Stimulated activated memory B cell treated with anti-CD40 and anti-IgM and Interleukin-4, amounts not matched to agents 10 μg/mL and 1 μg/mL and 100 μg/mL, for 72 hours (primary cell): ENCODE measurements around the gene SLC44A1.

Source experiments
- ATAC-seq: fragments of 150-1000 bp; cut with Tn5 transposase; 2 replicates; pipeline ENCODE4 v1.10.0; 2021
- H3K27ac Mint-ChIP-seq: one replicate; pipeline ENCODE4 v1.8.0; 2022; ENCODE audit warnings: mild to moderate bottlenecking, mixed read lengths
- H3K27me3 Mint-ChIP-seq: one replicate; pipeline ENCODE4 v1.8.0; 2022; ENCODE audit warnings: mixed read lengths
- H3K36me3 Mint-ChIP-seq: one replicate; pipeline ENCODE4 v1.8.0; 2022; ENCODE audit warnings: mixed read lengths
- H3K4me1 Mint-ChIP-seq: one replicate; pipeline ENCODE4 v1.8.0; 2022; ENCODE audit warnings: mixed read lengths
- H3K4me3 Mint-ChIP-seq: one replicate; pipeline ENCODE4 v1.8.0; 2022; ENCODE audit warnings: mild to moderate bottlenecking, moderate library complexity, mixed read lengths
- H3K9me3 Mint-ChIP-seq: one replicate; pipeline ENCODE4 v1.8.0; 2022; ENCODE audit warnings: mixed read lengths

SLC44A1 gene

DNA sequence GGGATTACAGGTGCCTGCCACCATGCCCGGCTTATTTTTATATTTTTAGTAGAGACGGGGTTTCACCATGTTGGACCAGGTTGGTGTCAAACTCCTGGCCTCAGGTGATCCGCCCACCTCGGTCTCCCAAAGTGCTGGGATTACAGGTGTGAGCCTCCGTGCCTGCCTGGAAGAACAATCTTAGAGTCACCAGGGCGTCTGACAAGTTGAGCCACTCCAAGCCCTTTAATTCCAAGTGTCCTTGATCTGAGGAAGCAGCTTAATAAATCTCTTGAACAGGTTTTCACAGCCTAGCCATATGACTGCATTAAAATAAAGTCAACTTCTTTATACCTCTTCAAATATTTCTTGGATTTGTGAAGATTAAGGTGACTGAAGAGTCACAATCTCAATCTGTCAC is 31.5 kb downstream of the SLC44A1 start:
- Mint-ChIP-seq H3K9me3 (no peaks in the 10 kb centered on the region), H3K4me3 (no peak overlapping the region), H3K27me3 (no peaks in the 10 kb centered on the region), H3K27ac (no peak overlapping the region), H3K4me1 (no peaks in the 10 kb centered on the region), H3K36me3 (peaks cover 4% of the 10 kb centered on the region)
- ATAC-seq: no peak

DNA sequence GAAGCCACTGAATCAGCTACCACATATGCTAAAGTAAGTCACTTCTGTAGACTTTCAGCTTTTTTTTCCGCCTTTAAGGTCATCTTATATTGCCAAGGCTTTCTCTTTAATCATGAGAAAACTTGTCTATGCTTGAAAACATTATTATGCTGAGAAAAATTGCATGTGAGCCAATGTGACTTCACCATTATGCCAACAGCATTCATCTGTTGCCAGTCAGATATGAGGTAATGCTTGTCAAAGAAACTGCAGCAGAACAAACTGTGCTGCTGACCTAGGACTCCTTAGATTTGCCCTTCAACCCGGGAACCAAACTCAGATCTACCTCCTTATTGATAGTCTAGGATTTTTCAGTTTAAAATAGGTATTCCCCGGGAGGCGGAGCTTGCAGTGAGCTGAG is 34.3 kb downstream of the SLC44A1 start:
- Mint-ChIP-seq H3K9me3 (no peaks in the 10 kb centered on the region), H3K4me3 (no peak overlapping the region), H3K27ac (no peak overlapping the region), H3K27me3 (no peaks in the 10 kb centered on the region), H3K4me1 (peaks cover 5% of the 10 kb centered on the region), H3K36me3 (peaks cover 4% of the 10 kb centered on the region)
- ATAC-seq: no peak

GRCh38 chr9:105280691-105281090 is 36.2 kb downstream of the SLC44A1 start:
- Mint-ChIP-seq H3K4me3 (no peak overlapping the region), H3K9me3 (no peaks in the 10 kb centered on the region), H3K4me1 (peaks cover 5% of the 10 kb centered on the region), H3K27me3 (no peaks in the 10 kb centered on the region), H3K27ac (no peak overlapping the region), H3K36me3 (peaks cover 4% of the 10 kb centered on the region)
- no peak for ATAC-seq

- Mint-ChIP-seq H3K36me3 (peaks cover 5% of the 10 kb centered on the region), H3K4me3 (no peak overlapping the region), H3K4me1 (peaks cover 5% of the 10 kb centered on the region), H3K9me3 (no peaks in the 10 kb centered on the region), H3K27ac (no peak overlapping the region), H3K27me3 (no peaks in the 10 kb centered on the region)
- no peak for ATAC-seq
Measured at GRCh38 chr9:105281272-105281671, 36.8 kb downstream of the SLC44A1 start.

DNA sequence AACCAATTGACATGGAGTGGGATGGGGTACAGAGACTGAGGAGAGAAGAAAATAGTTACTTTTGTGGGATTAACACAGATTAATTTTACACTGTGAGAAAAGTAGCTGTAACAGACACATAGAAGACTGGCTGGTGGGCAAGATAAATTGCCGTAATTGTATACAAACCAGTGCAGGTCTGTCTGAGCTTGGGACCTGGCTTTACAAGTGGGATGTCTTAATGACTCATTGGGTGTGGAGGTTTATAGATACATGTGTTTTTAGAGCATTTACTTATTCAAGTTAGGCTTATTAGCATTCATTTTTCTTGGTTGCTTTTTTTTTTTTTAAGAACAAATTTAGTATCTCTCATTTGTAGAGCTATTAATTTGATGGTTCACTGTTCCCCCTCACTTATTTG is 37.5 kb downstream of the SLC44A1 start:
- Mint-ChIP-seq H3K4me3 (no peak overlapping the region), H3K4me1 (peaks cover 5% of the 10 kb centered on the region), H3K27ac (no peak overlapping the region), H3K36me3 (peaks cover 4% of the 10 kb centered on the region), H3K9me3 (no peaks in the 10 kb centered on the region), H3K27me3 (no peaks in the 10 kb centered on the region)
- no peak for ATAC-seq

- Mint-ChIP-seq H3K4me1 (peaks cover 5% of the 10 kb centered on the region), H3K36me3 (peaks cover 4% of the 10 kb centered on the region), H3K27me3 (no peaks in the 10 kb centered on the region), H3K4me3 (no peak overlapping the region), H3K9me3 (no peaks in the 10 kb centered on the region), H3K27ac (no peak overlapping the region)
- ATAC-seq: no peak
Measured at GRCh38 chr9:105282870-105283621, 38.6 kb downstream of the SLC44A1 start.

DNA sequence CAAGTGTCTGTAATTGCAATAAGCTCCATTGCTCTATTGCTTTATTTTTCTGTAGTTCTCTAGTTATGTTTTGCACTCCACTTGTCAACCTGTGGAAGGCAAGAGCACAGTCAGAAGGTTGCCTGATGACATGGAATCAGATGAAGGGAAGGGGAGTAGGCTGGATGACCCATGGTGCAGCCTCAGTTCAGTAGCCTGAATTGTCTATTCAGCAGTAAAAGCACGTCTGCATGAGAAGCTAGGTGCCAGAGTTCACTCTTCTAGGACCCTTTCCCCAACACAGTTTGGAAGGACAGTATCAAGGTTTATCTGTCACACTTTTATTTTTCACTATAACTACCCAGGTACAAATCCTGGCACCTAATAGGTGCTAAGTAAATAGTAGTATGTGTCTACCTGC is 39.3 kb downstream of the SLC44A1 start:
- Mint-ChIP-seq H3K9me3 (no peaks in the 10 kb centered on the region), H3K36me3 (peaks cover 4% of the 10 kb centered on the region), H3K27ac (no peak overlapping the region), H3K27me3 (no peaks in the 10 kb centered on the region), H3K4me3 (no peak overlapping the region), H3K4me1 (peaks cover 5% of the 10 kb centered on the region)
- no peak for ATAC-seq

GRCh38 chr9:105284463-105284862 is 40.0 kb downstream of the SLC44A1 start:
- H3K9me3 Mint-ChIP-seq: no peaks in the 10 kb centered on the region
- H3K4me3 Mint-ChIP-seq: no peak overlapping the region
- no peak for ATAC-seq
- peaks cover 4% of the 10 kb centered on the region for H3K36me3 Mint-ChIP-seq
- no peak overlapping the region for H3K27ac Mint-ChIP-seq
- H3K4me1 Mint-ChIP-seq: peaks cover 5% of the 10 kb centered on the region
- H3K27me3 Mint-ChIP-seq: no peaks in the 10 kb centered on the region

- Mint-ChIP-seq H3K27me3 (no peaks in the 10 kb centered on the region), H3K9me3 (no peaks in the 10 kb centered on the region), H3K36me3 (peaks cover 4% of the 10 kb centered on the region), H3K27ac (no peak overlapping the region), H3K4me3 (no peak overlapping the region), H3K4me1 (peaks cover 5% of the 10 kb centered on the region)
- ATAC-seq: no peak
Measured at GRCh38 chr9:105286098-105286497, 41.6 kb downstream of the SLC44A1 start.

- Mint-ChIP-seq H3K27me3 (no peaks in the 10 kb centered on the region), H3K36me3 (peaks cover 4% of the 10 kb centered on the region), H3K27ac (no peak overlapping the region), H3K4me1 (no peaks in the 10 kb centered on the region), H3K9me3 (no peaks in the 10 kb centered on the region), H3K4me3 (no peak overlapping the region)
- no peak for ATAC-seq
Measured at GRCh38 chr9:105289305-105289704, 44.9 kb downstream of the SLC44A1 start.

GRCh38 chr9:105290418-105290817 is 46.0 kb downstream of the SLC44A1 start:
- Mint-ChIP-seq H3K27ac (no peak overlapping the region), H3K27me3 (no peaks in the 10 kb centered on the region), H3K9me3 (no peaks in the 10 kb centered on the region), H3K4me1 (no peaks in the 10 kb centered on the region), H3K36me3 (peaks cover 4% of the 10 kb centered on the region), H3K4me3 (no peak overlapping the region)
- no peak for ATAC-seq

DNA sequence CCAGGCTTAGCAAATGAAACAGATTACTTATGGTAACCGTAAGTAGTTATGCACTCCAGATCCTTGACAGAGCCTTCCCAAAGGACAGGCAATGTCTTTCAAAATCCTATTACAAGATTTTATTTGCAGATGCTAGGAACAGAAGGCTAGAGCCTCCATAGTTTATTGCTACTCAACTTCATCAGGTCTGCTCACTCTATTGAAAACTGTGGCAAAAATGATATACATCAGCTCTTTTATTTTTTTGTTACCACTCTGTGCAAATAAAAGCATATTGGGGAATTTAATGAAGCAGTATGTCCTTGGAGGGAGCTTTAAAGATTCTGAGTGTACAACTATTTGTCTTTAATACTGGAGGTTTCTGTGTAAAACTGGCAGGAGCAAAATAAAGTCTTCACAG is 46.5 kb downstream of the SLC44A1 start:
- Mint-ChIP-seq H3K4me3 (no peak overlapping the region), H3K36me3 (peaks cover 4% of the 10 kb centered on the region)

DNA sequence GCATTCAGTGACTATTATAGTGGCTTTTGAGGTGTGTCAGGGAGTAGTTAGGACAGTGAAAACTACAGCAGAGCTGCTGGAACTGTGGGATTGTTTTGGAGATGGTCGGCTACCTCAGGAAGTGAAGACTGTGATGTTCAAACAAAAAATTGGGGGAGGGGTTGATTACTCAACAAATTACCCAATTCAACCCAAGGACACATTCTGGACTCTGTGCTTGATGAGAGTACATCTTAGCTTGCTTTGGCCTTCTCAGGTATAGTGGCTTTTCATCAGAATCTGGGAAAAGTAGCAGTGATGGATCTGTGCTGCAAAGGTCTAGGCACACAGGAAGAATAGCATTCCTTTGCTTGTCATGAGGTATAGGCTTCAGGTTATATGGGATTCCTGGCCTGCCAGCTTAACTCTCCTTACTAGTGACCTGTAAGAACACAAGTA is 47.0 kb downstream of the SLC44A1 start:
- Mint-ChIP-seq H3K27me3 (no peaks in the 10 kb centered on the region), H3K4me1 (no peaks in the 10 kb centered on the region), H3K4me3 (no peak overlapping the region), H3K36me3 (no peaks in the 10 kb centered on the region), H3K9me3 (no peaks in the 10 kb centered on the region), H3K27ac (no peak overlapping the region)
- no peak for ATAC-seq

More for the DNA sequence above, 46.5 kb downstream of the SLC44A1 start:
- Mint-ChIP-seq H3K27ac (no peak overlapping the region), H3K27me3 (no peaks in the 10 kb centered on the region), H3K9me3 (no peaks in the 10 kb centered on the region), H3K4me1 (no peaks in the 10 kb centered on the region)
- no peak for ATAC-seq

GRCh38 chr9:105291938-105292337 is 47.5 kb downstream of the SLC44A1 start:
- no peaks in the 10 kb centered on the region for H3K9me3 Mint-ChIP-seq

GRCh38 chr9:105293408-105293807 is 49.0 kb downstream of the SLC44A1 start:
- Mint-ChIP-seq H3K36me3 (peaks cover 3% of the 10 kb centered on the region), H3K27ac (no peak overlapping the region), H3K4me3 (no peak overlapping the region), H3K9me3 (no peaks in the 10 kb centered on the region), H3K4me1 (peaks cover 4% of the 10 kb centered on the region), H3K27me3 (no peaks in the 10 kb centered on the region)
- no peak for ATAC-seq

More at GRCh38 chr9:105291938-105292337, 47.5 kb downstream of the SLC44A1 start:
- Mint-ChIP-seq H3K4me1 (peaks cover 2% of the 10 kb centered on the region), H3K36me3 (no peaks in the 10 kb centered on the region), H3K27ac (no peak overlapping the region), H3K4me3 (no peak overlapping the region), H3K27me3 (no peaks in the 10 kb centered on the region)
- no peak for ATAC-seq

GRCh38 chr9:105295201-105295550 is 50.7 kb downstream of the SLC44A1 start:
- peaks cover 4% of the 10 kb centered on the region for H3K4me1 Mint-ChIP-seq
- no peak overlapping the region for H3K27ac Mint-ChIP-seq
- H3K4me3 Mint-ChIP-seq: no peak overlapping the region
- H3K9me3 Mint-ChIP-seq: no peaks in the 10 kb centered on the region
- peaks cover 18% of the 10 kb centered on the region for H3K36me3 Mint-ChIP-seq
- ATAC-seq: no peak
- no peaks in the 10 kb centered on the region for H3K27me3 Mint-ChIP-seq
